SK-N-SH (cell line): Measurements from ENCODE around the gene FAM83F. TPM values are rescaled to one million over a fixed set of nuclear protein-coding genes. Genes with fewer than 3 reads are reported as not detected.

ENCODE experiments used
- CTCF ChIA-PET: fragments of 300-600, 350-600 bp; formaldehyde crosslinking; extraction: SDS; loops from one replicate; lab custom pipeline; 2021; lab: Yijun Ruan, JAX
- POLR2A ChIA-PET: fragments of 350-600 bp; sonication (Branson Sonifier 250); formaldehyde crosslinking; extraction: SDS; loops from one replicate; lab custom pipeline; 2020; ENCODE audit warnings: antibody characterized with exemption, inconsistent platforms; lab: Yijun Ruan, JAX
- DNase-seq: peaks from one replicate; pipeline ENCODE4 v3.0.0; 2012
- H2AFZ ChIP-seq: fragments of 200-600 bp; sonication (generic); 2 replicates; pipeline ENCODE4 v1.8.1; 2016; ENCODE audit warnings: antibody characterized with exemption, mild to moderate bottlenecking, low read depth
- H3F3A ChIP-seq: fragments of 200-600 bp; sonication (generic); replicated peaks from 2 replicates; pipeline ENCODE3; 2016; ENCODE audit warnings: antibody characterized with exemption, mild to moderate bottlenecking; ENCODE audit not compliant: insufficient read depth
- H3K27ac ChIP-seq, 2 experiments: fragments of 200-500 bp in 1 of 2; fragments of 200-600 bp in 1 of 2; sonication (Bioruptor generic) in 1 of 2; sonication (generic), shearing (Covaris generic) in 1 of 2; 2 replicates each; pipeline versions ENCODE4 v1.5.1 to v1.6.1; 2014 to 2016; ENCODE audit warnings: low read depth in 2 of 2, inconsistent platforms in 1 of 2, low read length in 1 of 2, mild to moderate bottlenecking in 1 of 2, mixed read lengths in 1 of 2
- H3K27me3 ChIP-seq: fragments of 200-600 bp; sonication (generic), shearing (Covaris generic); 2 replicates; pipeline ENCODE4 v1.6.1; 2016; ENCODE audit warnings: mixed run types; ENCODE audit not compliant: insufficient read depth
- H3K36me3 ChIP-seq, 2 experiments: fragments of 200-500 bp in 1 of 2; fragments of 200-600 bp in 1 of 2; sonication (Bioruptor generic) in 1 of 2; sonication (generic) in 1 of 2; replicated peaks in 1 of 2; 2 replicates each; pipeline versions ENCODE3 to v1.5.1; 2014 to 2016; ENCODE audit warnings: low read length in 1 of 2, mild to moderate bottlenecking in 1 of 2; ENCODE audit not compliant: insufficient read depth in 2 of 2, control insufficient read depth in 1 of 2
- H3K4me1 ChIP-seq, 2 experiments: fragments of 200-500 bp in 1 of 2; fragments of 200-600 bp in 1 of 2; sonication (Bioruptor generic) in 1 of 2; sonication (generic), shearing (Covaris generic) in 1 of 2; 2 replicates each; pipeline versions ENCODE4 v1.5.1 to v1.6.1; 2014 to 2016; ENCODE audit warnings: low read depth in 1 of 2, low read length in 1 of 2, mixed run types in 1 of 2; ENCODE audit not compliant: insufficient read depth in 2 of 2, control insufficient read depth in 1 of 2
- H3K4me2 ChIP-seq: fragments of 200-600 bp; sonication (generic), shearing (Covaris generic); 2 replicates; pipeline ENCODE4 v1.6.1; 2017; ENCODE audit warnings: mixed run types
- H3K4me3 ChIP-seq, 2 experiments: fragments of 200-500 bp in 1 of 2; fragments of 200-600 bp in 1 of 2; sonication (Bioruptor generic) in 1 of 2; sonication (generic), shearing (Covaris generic) in 1 of 2; 2 replicates each; pipeline versions ENCODE4 v1.5.1 to v1.8.1; 2014 to 2016; ENCODE audit warnings: low read depth in 2 of 2, inconsistent platforms in 1 of 2, low read length in 1 of 2, mild to moderate bottlenecking in 1 of 2, mixed read lengths in 1 of 2, moderate library complexity in 1 of 2
- H3K79me2 ChIP-seq: fragments of 200-600 bp; sonication (generic); 2 replicates; pipeline ENCODE4 v1.8.1; 2017; ENCODE audit warnings: mild to moderate bottlenecking; ENCODE audit not compliant: insufficient read depth
- H3K9ac ChIP-seq: fragments of 200-600 bp; sonication (generic); 2 replicates; pipeline ENCODE4 v1.6.1; 2017; ENCODE audit warnings: mixed run types
- H3K9me2 ChIP-seq: fragments of 200-600 bp; sonication (generic); 2 replicates; pipeline ENCODE4 v1.6.1; 2017; ENCODE audit warnings: mixed run types
- H3K9me3 ChIP-seq: fragments of 200-600 bp; sonication (generic); 2 replicates; pipeline ENCODE4 v1.6.1; 2017; ENCODE audit warnings: mixed run types, mild to moderate bottlenecking, moderate library complexity
- H4K20me1 ChIP-seq: fragments of 200-600 bp; sonication (generic); 2 replicates; pipeline ENCODE4 v1.6.1; 2017; ENCODE audit warnings: mild to moderate bottlenecking, mixed run types; ENCODE audit not compliant: insufficient read depth
- ELF1 ChIP-seq: IDR thresholded peaks from 2 replicates; pipeline ENCODE4 v1.4.0; 2012
- EP300 ChIP-seq, 2 experiments: IDR thresholded peaks; 2 replicates each; pipeline versions ENCODE4 v1.4.0 to v1.6.1; 2012; ENCODE audit warnings: borderline replicate concordance in 1 of 2, low read depth in 1 of 2, low read length in 1 of 2
- FOSL2 ChIP-seq: IDR thresholded peaks from 2 replicates; pipeline ENCODE4 v1.4.0; 2012; ENCODE audit warnings: low read depth, mild to moderate bottlenecking, moderate library complexity, borderline replicate concordance
- FOXM1 ChIP-seq: IDR thresholded peaks from 2 replicates; pipeline ENCODE4 v1.4.0; 2012; ENCODE audit warnings: low read depth, mild to moderate bottlenecking
- GABPA ChIP-seq: IDR thresholded peaks from 2 replicates; pipeline ENCODE4 v1.4.0; 2012; ENCODE audit warnings: low read depth, mild to moderate bottlenecking
- GATA2 ChIP-seq: sonication (generic); formaldehyde crosslinking; IDR thresholded peaks from 2 replicates; pipeline ENCODE4 v1.5.0; 2020; ENCODE audit warnings: mild to moderate bottlenecking, missing genetic modification reagents
- JUND ChIP-seq: IDR thresholded peaks from 2 replicates; pipeline ENCODE4 v1.4.0; 2012
- MEF2A ChIP-seq: IDR thresholded peaks from 2 replicates; pipeline ENCODE4 v1.4.0; 2012; ENCODE audit warnings: low read depth, borderline replicate concordance
- NFIC ChIP-seq: IDR thresholded peaks from 2 replicates; pipeline ENCODE4 v1.4.0; 2012; ENCODE audit warnings: borderline replicate concordance
- NRF1 ChIP-seq: IDR thresholded peaks from 2 replicates; pipeline ENCODE4 v1.6.1; 2012; ENCODE audit warnings: low read depth, mild to moderate bottlenecking, low read length
- POLR2AphosphoS5 ChIP-seq: IDR thresholded peaks from 2 replicates; pipeline ENCODE4 v1.6.1; 2012; ENCODE audit warnings: low read depth, low read length
- RAD21 ChIP-seq: IDR thresholded peaks from 2 replicates; pipeline ENCODE4 v1.6.1; 2012; ENCODE audit warnings: mild to moderate bottlenecking, low read length
- RCOR1 ChIP-seq: fragments of 150-350 bp; IDR thresholded peaks from 2 replicates; pipeline ENCODE4 v1.6.1; 2017; ENCODE audit warnings: antibody characterized with exemption, low read length
- RFX5 ChIP-seq: IDR thresholded peaks from 2 replicates; pipeline ENCODE4 v1.6.1; 2012; ENCODE audit warnings: mild to moderate bottlenecking, improper control_type of control experiment, low read length
- RXRA ChIP-seq: IDR thresholded peaks from 2 replicates; pipeline ENCODE4 v1.4.0; 2012; ENCODE audit warnings: low read depth, mild to moderate bottlenecking, borderline replicate concordance
- TCF12 ChIP-seq: IDR thresholded peaks from 2 replicates; pipeline ENCODE4 v1.4.0; 2012
- TEAD4 ChIP-seq: IDR thresholded peaks from 2 replicates; pipeline ENCODE4 v1.4.0; 2012; ENCODE audit warnings: mild to moderate bottlenecking, borderline replicate concordance; ENCODE audit not compliant: insufficient read depth
- YY1 ChIP-seq: IDR thresholded peaks from 2 replicates; pipeline ENCODE4 v1.4.0; 2012; ENCODE audit warnings: low read depth, mild to moderate bottlenecking
- WGBS: methylation state at CpG from one replicate; pipeline ENCODE4 v1.1.6; 2017; ENCODE audit warnings: low lambda C conversion rate; 5-methylcytosine and 5-hydroxymethylcytosine counted together
- polyA plus RNA-seq, 3 experiments: library from polyadenylated mRNA; depleted of rRNA; stranded (reverse); fragments of >200 nt; gene quantifications; 2 replicates each; pipeline ENCODE4 v1.2.3, GENCODE V29; 2012
- TF ChIP-seq, protein P1 (sequence below): fragments of 150-350 bp; IDR thresholded peaks from 2 replicates; pipeline ENCODE4 v1.6.1; 2016; ENCODE audit warnings: mild to moderate bottlenecking, low read depth, low read length
- TF ChIP-seq, protein P2 (sequence below): fragments of 150-350 bp; IDR thresholded peaks from 2 replicates; pipeline ENCODE4 v1.6.1; 2017; ENCODE audit warnings: antibody characterized with exemption, low read length, low read depth, borderline replicate concordance
- TF ChIP-seq, protein P3 (sequence below): IDR thresholded peaks from 2 replicates; pipeline ENCODE4 v1.4.0; 2012; ENCODE audit warnings: low read depth, borderline replicate concordance
- TF ChIP-seq, protein P4 (sequence below): IDR thresholded peaks from 2 replicates; pipeline ENCODE4; 2012
- TF ChIP-seq, protein P5 (sequence below): IDR thresholded peaks from 2 replicates; pipeline ENCODE4 v1.6.1; 2012; ENCODE audit warnings: mild to moderate bottlenecking, low read depth, low read length, moderate library complexity

Gene FAM83F
- polyA plus RNA-seq, 1 of the 3 experiments (the other 2 are of a cell fraction), result not detected

DNA sequence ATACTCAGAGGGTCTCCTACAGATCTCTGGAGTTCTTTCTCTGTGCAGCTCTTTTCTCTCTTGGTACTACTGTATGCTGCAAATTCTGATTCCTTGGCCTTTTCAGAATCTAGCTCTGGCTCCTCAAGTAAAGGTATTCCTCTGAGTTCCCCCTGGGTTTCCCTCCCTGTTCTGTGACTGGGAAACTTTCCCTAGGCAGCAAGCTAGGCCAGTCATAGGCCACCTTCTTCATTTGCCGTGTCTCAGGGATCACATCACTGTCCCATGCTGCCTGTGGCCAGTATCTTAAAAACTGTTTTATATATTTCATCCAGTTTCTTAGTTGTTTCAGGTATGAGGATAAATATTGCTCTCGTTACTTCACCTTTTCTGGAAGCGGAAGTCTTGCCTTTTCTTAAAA lies 71.2 kb downstream of the FAM83F start:
- Histone ChIP-seq H3K79me2 (peaks cover 2% of the 10 kb centered on the region; the same call in 1 of the 2 replicates), H3F3A (no peaks in the 10 kb centered on the region), H3K4me1 (no peaks in the 10 kb centered on the region), H4K20me1 (no peaks in the 10 kb centered on the region), H3K9ac (no peak overlapping the region), H3K27me3 (no peaks in the 10 kb centered on the region), H3K4me3 (no peak overlapping the region), H3K27ac (no peak overlapping the region), H3K9me2 (no peaks in the 10 kb centered on the region), H3K9me3 (no peaks in the 10 kb centered on the region), H3K4me2 (no peak overlapping the region), H3K36me3 (no peaks in the 10 kb centered on the region), H2AFZ (no peak overlapping the region)
- TF ChIP-seq GATA2 (CRISPR knock-in tag) (no peak), ELF1 (no peak), GABPA (no peak), TEAD4 (no peak), FOXM1 (no peak), FOSL2 (no peak), POLR2AphosphoS5 (no peak), RAD21 (no peak), RXRA (no peak), RCOR1 (no peak), NFIC (no peak), TCF12 (no peak)
- TF ChIP-seq, protein P1, sequence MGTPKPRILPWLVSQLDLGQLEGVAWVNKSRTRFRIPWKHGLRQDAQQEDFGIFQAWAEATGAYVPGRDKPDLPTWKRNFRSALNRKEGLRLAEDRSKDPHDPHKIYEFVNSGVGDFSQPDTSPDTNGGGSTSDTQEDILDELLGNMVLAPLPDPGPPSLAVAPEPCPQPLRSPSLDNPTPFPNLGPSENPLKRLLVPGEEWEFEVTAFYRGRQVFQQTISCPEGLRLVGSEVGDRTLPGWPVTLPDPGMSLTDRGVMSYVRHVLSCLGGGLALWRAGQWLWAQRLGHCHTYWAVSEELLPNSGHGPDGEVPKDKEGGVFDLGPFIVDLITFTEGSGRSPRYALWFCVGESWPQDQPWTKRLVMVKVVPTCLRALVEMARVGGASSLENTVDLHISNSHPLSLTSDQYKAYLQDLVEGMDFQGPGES, result no peak
- WGBS, result 98% methylated on average over 3 of the region's 3 CpGs
- no peak for DNase-seq
- ChIA-PET CTCF (no interaction called here), POLR2A (no interaction called here)

DNA sequence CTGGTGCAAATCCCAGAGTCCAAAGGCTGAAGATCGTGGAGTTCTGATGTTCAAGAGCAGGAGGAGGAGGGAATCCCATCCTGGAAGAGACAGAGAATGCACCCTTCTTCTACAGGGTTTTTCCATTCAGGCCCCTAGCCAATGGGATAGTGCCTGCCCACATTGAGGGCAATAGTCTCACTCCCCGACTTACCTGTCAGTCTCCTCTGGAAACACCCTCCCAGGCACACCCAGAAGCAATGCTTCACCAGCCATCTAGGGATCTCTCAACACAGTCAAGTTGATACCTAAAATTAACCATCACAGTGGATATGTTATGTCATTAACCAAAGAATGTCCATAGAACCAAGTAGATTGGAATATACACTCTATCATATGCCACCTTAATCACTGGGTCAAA lies 72.9 kb downstream of the FAM83F start:
- no peaks in the 10 kb centered on the region for H3K36me3 ChIP-seq
- TF ChIP-seq JUND, result no peak
- no peak for TF ChIP-seq MEF2A
- TF ChIP-seq, protein P2, sequence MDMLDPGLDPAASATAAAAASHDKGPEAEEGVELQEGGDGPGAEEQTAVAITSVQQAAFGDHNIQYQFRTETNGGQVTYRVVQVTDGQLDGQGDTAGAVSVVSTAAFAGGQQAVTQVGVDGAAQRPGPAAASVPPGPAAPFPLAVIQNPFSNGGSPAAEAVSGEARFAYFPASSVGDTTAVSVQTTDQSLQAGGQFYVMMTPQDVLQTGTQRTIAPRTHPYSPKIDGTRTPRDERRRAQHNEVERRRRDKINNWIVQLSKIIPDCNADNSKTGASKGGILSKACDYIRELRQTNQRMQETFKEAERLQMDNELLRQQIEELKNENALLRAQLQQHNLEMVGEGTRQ, result no peak
- no peak for TF ChIP-seq RCOR1
- TF ChIP-seq EP300 (IDR thresholded peaks at IDR 0.05; ENCODE audit: borderline replicate concordance in 1 of 2, low read depth in 1 of 2, low read length in 1 of 2), result no peak
- no peak for TF ChIP-seq RXRA
- TF ChIP-seq, protein P3, sequence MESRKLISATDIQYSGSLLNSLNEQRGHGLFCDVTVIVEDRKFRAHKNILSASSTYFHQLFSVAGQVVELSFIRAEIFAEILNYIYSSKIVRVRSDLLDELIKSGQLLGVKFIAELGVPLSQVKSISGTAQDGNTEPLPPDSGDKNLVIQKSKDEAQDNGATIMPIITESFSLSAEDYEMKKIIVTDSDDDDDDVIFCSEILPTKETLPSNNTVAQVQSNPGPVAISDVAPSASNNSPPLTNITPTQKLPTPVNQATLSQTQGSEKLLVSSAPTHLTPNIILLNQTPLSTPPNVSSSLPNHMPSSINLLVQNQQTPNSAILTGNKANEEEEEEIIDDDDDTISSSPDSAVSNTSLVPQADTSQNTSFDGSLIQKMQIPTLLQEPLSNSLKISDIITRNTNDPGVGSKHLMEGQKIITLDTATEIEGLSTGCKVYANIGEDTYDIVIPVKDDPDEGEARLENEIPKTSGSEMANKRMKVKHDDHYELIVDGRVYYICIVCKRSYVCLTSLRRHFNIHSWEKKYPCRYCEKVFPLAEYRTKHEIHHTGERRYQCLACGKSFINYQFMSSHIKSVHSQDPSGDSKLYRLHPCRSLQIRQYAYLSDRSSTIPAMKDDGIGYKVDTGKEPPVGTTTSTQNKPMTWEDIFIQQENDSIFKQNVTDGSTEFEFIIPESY, result no peak
- TF ChIP-seq ELF1, result no peak
- TF ChIP-seq, protein P4, sequence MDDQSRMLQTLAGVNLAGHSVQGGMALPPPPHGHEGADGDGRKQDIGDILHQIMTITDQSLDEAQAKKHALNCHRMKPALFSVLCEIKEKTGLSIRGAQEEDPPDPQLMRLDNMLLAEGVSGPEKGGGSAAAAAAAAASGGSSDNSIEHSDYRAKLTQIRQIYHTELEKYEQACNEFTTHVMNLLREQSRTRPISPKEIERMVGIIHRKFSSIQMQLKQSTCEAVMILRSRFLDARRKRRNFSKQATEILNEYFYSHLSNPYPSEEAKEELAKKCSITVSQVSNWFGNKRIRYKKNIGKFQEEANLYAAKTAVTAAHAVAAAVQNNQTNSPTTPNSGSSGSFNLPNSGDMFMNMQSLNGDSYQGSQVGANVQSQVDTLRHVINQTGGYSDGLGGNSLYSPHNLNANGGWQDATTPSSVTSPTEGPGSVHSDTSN, result no peak
- no peak for TF ChIP-seq FOXM1
- TF ChIP-seq RFX5, result no peak
- no peak for TF ChIP-seq YY1
- no peak for TF ChIP-seq NRF1
- TF ChIP-seq, protein P5, sequence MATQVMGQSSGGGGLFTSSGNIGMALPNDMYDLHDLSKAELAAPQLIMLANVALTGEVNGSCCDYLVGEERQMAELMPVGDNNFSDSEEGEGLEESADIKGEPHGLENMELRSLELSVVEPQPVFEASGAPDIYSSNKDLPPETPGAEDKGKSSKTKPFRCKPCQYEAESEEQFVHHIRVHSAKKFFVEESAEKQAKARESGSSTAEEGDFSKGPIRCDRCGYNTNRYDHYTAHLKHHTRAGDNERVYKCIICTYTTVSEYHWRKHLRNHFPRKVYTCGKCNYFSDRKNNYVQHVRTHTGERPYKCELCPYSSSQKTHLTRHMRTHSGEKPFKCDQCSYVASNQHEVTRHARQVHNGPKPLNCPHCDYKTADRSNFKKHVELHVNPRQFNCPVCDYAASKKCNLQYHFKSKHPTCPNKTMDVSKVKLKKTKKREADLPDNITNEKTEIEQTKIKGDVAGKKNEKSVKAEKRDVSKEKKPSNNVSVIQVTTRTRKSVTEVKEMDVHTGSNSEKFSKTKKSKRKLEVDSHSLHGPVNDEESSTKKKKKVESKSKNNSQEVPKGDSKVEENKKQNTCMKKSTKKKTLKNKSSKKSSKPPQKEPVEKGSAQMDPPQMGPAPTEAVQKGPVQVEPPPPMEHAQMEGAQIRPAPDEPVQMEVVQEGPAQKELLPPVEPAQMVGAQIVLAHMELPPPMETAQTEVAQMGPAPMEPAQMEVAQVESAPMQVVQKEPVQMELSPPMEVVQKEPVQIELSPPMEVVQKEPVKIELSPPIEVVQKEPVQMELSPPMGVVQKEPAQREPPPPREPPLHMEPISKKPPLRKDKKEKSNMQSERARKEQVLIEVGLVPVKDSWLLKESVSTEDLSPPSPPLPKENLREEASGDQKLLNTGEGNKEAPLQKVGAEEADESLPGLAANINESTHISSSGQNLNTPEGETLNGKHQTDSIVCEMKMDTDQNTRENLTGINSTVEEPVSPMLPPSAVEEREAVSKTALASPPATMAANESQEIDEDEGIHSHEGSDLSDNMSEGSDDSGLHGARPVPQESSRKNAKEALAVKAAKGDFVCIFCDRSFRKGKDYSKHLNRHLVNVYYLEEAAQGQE, result no peak

More for the DNA sequence above, 72.9 kb downstream of the FAM83F start:
- DNase-seq, result no peak
- H2AFZ ChIP-seq, result no peak overlapping the region
- no peak overlapping the region for H3K4me3 ChIP-seq
- no peak overlapping the region for H3K9ac ChIP-seq
- H3K27ac ChIP-seq, result no peak overlapping the region
- H4K20me1 ChIP-seq, result no peaks in the 10 kb centered on the region
- no peaks in the 10 kb centered on the region for H3K27me3 ChIP-seq
- H3K4me2 ChIP-seq, result no peak overlapping the region
- H3K9me3 ChIP-seq, result no peaks in the 10 kb centered on the region
- 71% methylated on average over 1 of the region's 2 CpGs for WGBS
- no peaks in the 10 kb centered on the region for H3K9me2 ChIP-seq
- H3K79me2 ChIP-seq, result peaks cover 2% of the 10 kb centered on the region; the same call in 1 of the 2 replicates
- H3F3A ChIP-seq, result no peaks in the 10 kb centered on the region
- no peaks in the 10 kb centered on the region for H3K4me1 ChIP-seq
- ChIA-PET POLR2A (no interaction called here), CTCF (no interaction called here)
